ENCODE data around the gene MAPKAPK2. TPM values are rescaled to one million over a fixed set of nuclear protein-coding genes. Genes with fewer than 3 reads are reported as not detected.

Gene MAPKAPK2
- total RNA-seq, 1 experiment from 2014 or later: 54.9 TPM

- no peak for TF ChIP-seq ARID4B (CRISPR knock-in tag; IDR thresholded peaks at IDR 0.05; ENCODE audit: borderline replicate concordance)
Measured at GRCh38 chr1:206709322-206709721, 24.6 kb downstream of the MAPKAPK2 start (continued).

- ChIA-PET CTCF (interaction anchor here (0.8 to 1.9 kb wide), 3 partner anchors 46 to 239 kb away, joined by 3 to 6 read pairs (median 3); partner anchors contain the start of gene EIF2D), POLR2A (no interaction called here)
- no peak for TF ChIP-seq HMGA2 (CRISPR knock-in tag; IDR thresholded peaks at IDR 0.05)
- no peak for TF ChIP-seq ATF6 (CRISPR knock-in tag; IDR thresholded peaks at IDR 0.05)
- no peak for TF ChIP-seq ZNF671 (CRISPR knock-in tag; IDR thresholded peaks at IDR 0.05)
- TF ChIP-seq NFE2L1 (CRISPR knock-in tag; IDR thresholded peaks at IDR 0.05): no peak
- TF ChIP-seq ZSCAN18 (CRISPR knock-in tag; IDR thresholded peaks at IDR 0.05): no peak
- no peak for TF ChIP-seq ZBTB21 (CRISPR knock-in tag; IDR thresholded peaks at IDR 0.05; ENCODE audit: borderline replicate concordance)
- no peak for TF ChIP-seq ZNF396 (CRISPR knock-in tag; IDR thresholded peaks at IDR 0.05; ENCODE audit: borderline replicate concordance)
- no peak for TF ChIP-seq AFF4 (CRISPR knock-in tag; IDR thresholded peaks at IDR 0.05; ENCODE audit: borderline replicate concordance)
- no peak for TF ChIP-seq STAT6 (CRISPR knock-in tag; conservative IDR thresholded peaks at IDR 0.05; ENCODE audit: low read depth)
- TF ChIP-seq MYBL2 (CRISPR knock-in tag; IDR thresholded peaks at IDR 0.05): no peak
- no peak for TF ChIP-seq NR2C2 (CRISPR knock-in tag; IDR thresholded peaks at IDR 0.05)
- TF ChIP-seq ZNF532 (CRISPR knock-in tag; IDR thresholded peaks at IDR 0.05; ENCODE audit: borderline replicate concordance): no peak
- ATAC-seq (no peak), DNase-seq (ENCODE audit: low spot score) (no peak)
- no peaks in the 10 kb centered on the region for H3K36me3 Mint-ChIP-seq
- H3K27me3 Mint-ChIP-seq (ENCODE audit: low read depth): no peaks in the 10 kb centered on the region
- no peak overlapping the region for H3K27ac Mint-ChIP-seq
- no peaks in the 10 kb centered on the region for H3K9me3 Mint-ChIP-seq
- H3K4me1 Mint-ChIP-seq: peaks cover 49% of the 10 kb centered on the region
- H3K4me3 Mint-ChIP-seq: no peak overlapping the region
Measured at GRCh38 chr1:206709772-206710459, 25.2 kb downstream of the MAPKAPK2 start.
